ENCODE results near the gene LRRC39.

The LRRC39 gene

GRCh38 chr1:100146958-100147357, 31.1 kb downstream of the LRRC39 start:
- DNase-seq (ENCODE audit: low spot score): no peak

- no peak for DNase-seq (ENCODE audit: low spot score)
Measured at GRCh38 chr1:100145116-100145515, 32.9 kb downstream of the LRRC39 start.

- DNase-seq (ENCODE audit: low spot score): no peak
Measured at GRCh38 chr1:100142343-100142742, 35.7 kb downstream of the LRRC39 start.

- DNase-seq (ENCODE audit: low spot score): no peak
Measured at GRCh38 chr1:100141192-100141591, 36.9 kb downstream of the LRRC39 start.

- no peak for DNase-seq (ENCODE audit: low spot score)
Measured at GRCh38 chr1:100137602-100138001, 40.5 kb downstream of the LRRC39 start.

- DNase-seq (ENCODE audit: low spot score): no peak
Measured at GRCh38 chr1:100134872-100135271, 43.2 kb downstream of the LRRC39 start.

GRCh38 chr1:100132566-100133477, 45.2 kb downstream of the LRRC39 start, which contains the start of the genes SASS6 and TRMT13:
Gene SASS6, minus strand, starts transcription at chr1:100132930. Its CDS starts 116 bp downstream, at chr1:100132814.
Gene TRMT13, plus strand, starts transcription at chr1:100133163. Its CDS starts 6 bp downstream, at chr1:100133169.
- DNase-seq (ENCODE audit: low spot score): peak; percentile 95

GRCh38 chr1:100131623-100132022, 46.4 kb downstream of the LRRC39 start:
- DNase-seq (ENCODE audit: low spot score): no peak

GRCh38 chr1:100130552-100131077, 47.4 kb downstream of the LRRC39 start:
- no peak for DNase-seq (ENCODE audit: low spot score)

- DNase-seq (ENCODE audit: low spot score): no peak
Measured at GRCh38 chr1:100127226-100127625, 50.8 kb downstream of the LRRC39 start.

GRCh38 chr1:100122177-100122576, 55.9 kb downstream of the LRRC39 start:
- DNase-seq (ENCODE audit: low spot score): no peak

GRCh38 chr1:100115524-100115923, 62.5 kb downstream of the LRRC39 start:
- no peak for DNase-seq (ENCODE audit: low spot score)

- no peak for DNase-seq (ENCODE audit: low spot score)
Measured at GRCh38 chr1:100109554-100110066, 68.4 kb downstream of the LRRC39 start.

- DNase-seq (ENCODE audit: low spot score): no peak
Measured at GRCh38 chr1:100107696-100108095, 70.4 kb downstream of the LRRC39 start.

- no peak for DNase-seq (ENCODE audit: low spot score)
Measured at GRCh38 chr1:100101564-100101963, 76.5 kb downstream of the LRRC39 start.

GRCh38 chr1:100100202-100100601, 77.9 kb downstream of the LRRC39 start:
- DNase-seq (ENCODE audit: low spot score): no peak
